Left kidney (tissue), 2 donors: ENCODE measurements around the gene RPS15. TPM values are rescaled to one million over a fixed set of nuclear protein-coding genes. Genes with fewer than 3 reads are reported as not detected.

Experiments
- DNase-seq: peaks from one replicate; pipeline ENCODE4 v3.0.0-alpha.2; 2013
- polyA plus RNA-seq: library from polyadenylated mRNA; unstranded; fragments of 120-200 nt; gene quantifications from one replicate; pipeline ENCODE4 v1.2.1, GENCODE V29; 2013; ENCODE audit not compliant: insufficient read length

The RPS15 gene
- polyA plus RNA-seq, 1 donor: 539 TPM

DNA sequence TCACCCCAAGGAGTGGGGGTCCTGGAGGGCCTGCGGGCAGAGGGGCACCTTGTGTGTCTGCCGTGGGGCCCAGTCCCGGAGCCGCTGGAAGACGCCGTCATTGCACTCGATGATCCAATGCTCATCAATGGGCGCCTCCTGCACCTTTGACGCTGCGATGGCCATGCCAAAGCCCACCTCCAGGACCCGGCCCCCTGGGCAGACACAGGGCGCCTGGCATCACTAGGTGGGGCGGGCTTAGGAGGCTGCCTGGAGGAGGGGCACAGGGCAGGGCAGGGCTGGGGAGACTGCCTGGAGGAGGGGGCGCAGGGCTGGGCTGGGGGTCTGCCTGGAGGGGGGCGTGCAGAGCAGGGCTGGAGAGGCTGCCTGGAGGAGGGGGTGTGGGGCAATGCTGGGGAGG is 38.5 kb upstream of the RPS15 start:
- DNase-seq: no peak

- no peak for DNase-seq
Observed at GRCh38 chr19:1400281-1401137, 37.7 kb upstream of the RPS15 start.

- DNase-seq: no peak
Observed at GRCh38 chr19:1401138-1401888, 36.9 kb upstream of the RPS15 start, which contains the start of gene GAMT. TSS of gene GAMT (minus strand) at chr19:1401542. CDS start at chr19:1401476, 66 bp downstream.

- DNase-seq: no peak
Observed at GRCh38 chr19:1401889-1402217, 36.3 kb upstream of the RPS15 start.

DNA sequence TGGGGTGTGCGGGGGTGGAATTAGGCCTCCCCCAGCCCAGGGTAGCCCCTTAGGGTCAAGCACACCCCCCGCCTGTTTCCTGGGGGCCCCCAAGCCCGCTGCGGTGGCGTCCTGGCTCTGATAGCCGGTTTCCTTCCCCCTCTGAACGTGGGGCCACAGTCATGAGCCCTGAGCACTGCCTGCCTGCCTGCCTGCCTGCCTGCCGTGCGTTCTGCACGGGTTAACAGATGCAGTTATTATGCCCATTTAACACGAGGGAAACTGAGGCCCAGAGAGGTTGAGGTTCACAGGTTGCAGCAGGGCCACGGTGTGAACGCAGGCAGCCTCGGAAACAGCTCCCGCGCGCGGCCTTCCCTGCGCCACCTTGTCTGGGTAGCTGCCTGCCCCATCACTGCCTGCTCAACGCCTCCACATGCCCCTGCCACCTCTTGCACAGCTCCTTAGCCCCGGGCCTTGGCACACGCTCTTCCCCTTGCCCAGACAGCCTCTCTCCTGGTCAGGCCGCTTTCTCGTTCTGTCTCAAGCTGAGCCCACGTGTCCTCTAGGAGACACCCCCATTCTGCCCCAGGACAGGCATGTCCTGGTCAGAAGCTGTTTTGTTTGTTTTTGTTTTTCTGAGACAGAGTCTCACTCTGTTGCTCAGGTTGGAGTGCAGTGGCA is 35.7 kb upstream of the RPS15 start:
- DNase-seq: no peak

GRCh38 chr19:1406774-1407527 is 31.2 kb upstream of the RPS15 start:
- peak; percentile 98 for DNase-seq

GRCh38 chr19:1407528-1408299 is 30.5 kb upstream of the RPS15 start, which contains the start of gene DAZAP1:
TSS of gene DAZAP1 (plus strand) at chr19:1407586. CDS start at chr19:1407774, 188 bp downstream.
- no peak for DNase-seq

DNA sequence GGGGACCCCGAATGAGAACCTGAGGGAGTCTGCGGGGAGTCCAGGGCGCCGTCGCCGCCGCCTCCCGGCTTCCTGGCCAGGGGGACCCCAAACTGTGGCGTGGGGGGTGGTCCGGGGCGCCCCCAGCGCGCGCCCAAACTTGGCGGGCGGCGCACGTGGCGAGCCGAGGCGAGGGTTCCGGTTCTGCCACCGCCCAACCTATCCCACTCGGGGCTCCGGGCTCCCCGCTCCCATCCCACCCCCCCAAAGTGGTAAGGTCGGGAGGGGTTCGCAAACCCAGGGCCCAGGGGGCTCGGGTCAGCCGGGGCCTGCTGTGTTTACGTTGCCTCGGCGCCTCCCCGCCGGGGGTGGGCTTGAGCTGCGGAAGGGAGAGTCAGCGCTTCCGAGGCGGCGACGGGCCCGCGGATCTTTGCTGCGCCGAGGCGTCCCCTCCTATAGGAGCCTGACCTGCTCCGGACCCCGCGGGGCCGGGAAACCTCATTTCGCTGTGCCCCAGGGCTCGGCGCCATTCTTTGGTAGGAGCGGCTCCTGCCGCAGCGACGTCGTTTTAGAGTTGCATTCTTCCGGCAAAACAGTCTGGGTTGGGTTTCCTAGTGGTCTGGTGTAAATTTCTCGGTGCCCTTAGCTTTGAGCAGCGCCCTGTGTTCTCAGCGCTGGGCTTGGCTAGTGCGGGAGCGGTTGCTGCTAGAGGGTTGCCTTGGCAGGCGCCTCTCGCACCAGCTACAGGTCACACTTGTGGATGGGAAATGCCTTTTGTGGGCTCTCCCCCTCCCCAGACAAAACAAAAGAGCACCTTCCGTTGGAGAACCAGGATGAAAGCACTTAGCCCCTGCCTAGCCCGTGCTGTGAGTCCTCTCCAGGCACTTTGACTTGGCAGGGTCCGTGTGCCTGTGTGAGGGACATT is 29.6 kb upstream of the RPS15 start:
- DNase-seq: no peak

DNA sequence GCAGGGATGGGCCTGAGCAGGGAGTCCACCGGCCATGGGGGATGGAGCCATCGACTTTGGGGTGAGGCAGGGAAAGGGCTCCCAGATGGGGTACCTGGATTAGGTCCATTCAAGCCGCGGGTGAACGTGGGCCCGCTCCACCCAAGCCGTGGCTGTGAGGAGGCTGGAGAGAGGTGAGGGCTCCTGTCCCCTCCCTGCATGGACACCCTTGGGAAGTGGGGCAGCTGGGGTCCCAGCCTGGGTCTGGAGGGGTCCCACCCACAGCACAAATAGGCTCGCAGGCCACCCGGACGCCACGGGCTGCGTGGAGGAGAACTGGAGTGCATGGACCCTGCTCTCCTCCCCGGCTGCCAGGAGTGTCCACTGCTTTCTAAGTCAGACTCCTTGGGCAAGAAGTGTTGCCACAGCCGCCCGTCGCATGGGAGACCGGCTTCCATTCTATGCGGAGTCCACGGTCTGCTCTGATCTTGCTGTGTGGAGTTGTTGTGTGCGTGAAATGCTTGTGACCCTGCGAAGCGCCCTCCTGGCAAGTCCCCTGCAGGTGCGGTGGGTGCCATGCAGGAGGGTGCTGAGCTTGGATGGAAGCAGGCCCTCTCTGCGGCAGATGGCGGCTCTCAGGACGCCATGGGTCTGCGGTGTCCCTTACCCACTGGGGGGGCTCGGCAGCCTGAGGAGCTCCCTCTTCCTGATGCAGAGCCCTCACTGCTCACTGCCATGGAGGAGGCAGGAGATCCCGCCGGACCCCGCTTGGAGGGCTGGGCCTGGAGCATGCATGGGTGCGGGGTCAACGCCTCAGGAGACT is 28.8 kb upstream of the RPS15 start:
- DNase-seq: no peak

GRCh38 chr19:1410136-1410786 is 27.9 kb upstream of the RPS15 start:
- DNase-seq: no peak

GRCh38 chr19:1410789-1411188 is 27.4 kb upstream of the RPS15 start:
- DNase-seq: no peak

DNA sequence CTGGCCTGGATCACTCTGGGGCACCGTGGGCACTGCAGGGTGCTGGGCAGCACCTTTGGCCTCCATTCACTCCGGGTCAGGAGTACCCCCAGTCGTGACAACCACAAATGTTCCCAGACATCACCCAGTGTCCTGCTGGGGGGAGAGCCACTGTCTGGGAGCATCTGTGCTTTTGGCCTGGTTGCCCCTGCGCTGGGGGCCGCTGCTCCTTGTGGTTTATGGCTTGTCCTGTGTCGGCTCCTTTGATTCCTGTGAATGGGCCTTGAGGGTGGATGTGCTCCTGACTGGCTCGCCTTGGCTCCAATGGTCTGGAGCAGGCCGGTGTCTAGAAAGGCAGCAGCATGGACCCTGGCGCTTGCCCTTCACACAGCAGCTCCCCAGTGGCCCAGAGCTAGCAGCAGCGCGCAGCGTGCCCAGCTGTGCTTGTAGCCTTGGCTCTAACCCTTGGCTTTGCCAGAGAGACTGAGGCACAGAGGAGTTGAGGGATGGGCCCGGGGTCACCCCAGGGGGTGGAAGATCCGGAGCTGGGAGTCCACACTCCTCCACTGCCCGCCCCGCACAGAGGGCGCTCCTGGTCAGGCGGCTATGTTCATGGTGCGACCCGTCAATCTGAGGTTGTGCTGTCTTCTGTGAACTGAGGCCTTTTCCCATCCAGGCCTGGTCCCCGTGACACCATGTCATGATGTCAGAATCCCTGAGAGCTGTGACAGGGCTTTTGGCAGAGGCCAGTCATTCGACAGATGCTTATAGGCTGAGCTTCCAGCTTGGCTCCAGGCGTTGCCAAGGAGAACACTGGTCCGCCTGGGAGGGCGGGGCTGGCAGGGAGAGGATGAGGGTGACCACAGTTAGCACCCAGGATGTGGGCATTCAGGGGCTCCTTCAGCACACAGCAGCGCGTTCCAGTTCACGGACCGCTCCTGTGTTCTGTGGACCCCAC is 26.7 kb upstream of the RPS15 start:
- DNase-seq: no peak

GRCh38 chr19:1412323-1412923 is 25.8 kb upstream of the RPS15 start:
- DNase-seq: no peak

DNA sequence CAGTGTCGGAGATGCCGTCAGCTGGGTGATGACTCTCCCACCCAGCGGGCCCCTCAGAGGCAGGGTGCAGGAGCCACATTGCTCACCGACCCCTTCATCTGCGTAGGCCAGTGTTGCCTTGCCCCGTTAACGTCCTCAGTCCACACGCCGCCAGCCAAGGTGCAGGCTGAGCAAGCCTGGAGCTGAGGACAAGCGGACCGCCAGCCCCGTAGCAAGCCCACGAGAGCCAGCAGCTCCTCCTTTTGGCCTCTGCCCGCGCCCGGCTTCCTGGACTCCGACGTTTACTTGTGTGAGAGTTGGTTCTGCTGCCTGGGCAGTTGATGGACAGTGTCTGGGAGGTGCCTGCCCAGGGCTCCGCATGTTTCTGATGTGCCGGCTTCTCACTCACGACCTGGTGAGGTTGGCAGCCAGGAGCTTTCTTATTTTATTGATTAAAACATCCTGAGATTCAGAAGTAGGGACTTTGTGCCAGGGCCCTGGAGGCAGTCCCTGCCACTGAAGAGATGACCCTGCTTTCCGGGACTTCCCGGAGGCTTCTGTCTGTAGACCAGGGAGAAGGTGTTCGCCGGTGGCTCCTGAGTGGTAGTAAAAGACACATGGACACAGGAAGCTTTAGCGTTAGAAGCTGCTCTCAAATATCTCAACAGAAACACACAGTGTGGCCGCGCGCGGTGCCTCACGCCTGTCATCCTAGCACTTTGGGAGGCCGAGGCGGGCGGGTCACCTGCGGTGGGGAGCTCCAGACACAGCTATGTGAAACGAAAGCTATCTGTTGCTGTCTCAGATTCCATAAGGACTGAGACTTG is 25.0 kb upstream of the RPS15 start:
- no peak for DNase-seq

DNA sequence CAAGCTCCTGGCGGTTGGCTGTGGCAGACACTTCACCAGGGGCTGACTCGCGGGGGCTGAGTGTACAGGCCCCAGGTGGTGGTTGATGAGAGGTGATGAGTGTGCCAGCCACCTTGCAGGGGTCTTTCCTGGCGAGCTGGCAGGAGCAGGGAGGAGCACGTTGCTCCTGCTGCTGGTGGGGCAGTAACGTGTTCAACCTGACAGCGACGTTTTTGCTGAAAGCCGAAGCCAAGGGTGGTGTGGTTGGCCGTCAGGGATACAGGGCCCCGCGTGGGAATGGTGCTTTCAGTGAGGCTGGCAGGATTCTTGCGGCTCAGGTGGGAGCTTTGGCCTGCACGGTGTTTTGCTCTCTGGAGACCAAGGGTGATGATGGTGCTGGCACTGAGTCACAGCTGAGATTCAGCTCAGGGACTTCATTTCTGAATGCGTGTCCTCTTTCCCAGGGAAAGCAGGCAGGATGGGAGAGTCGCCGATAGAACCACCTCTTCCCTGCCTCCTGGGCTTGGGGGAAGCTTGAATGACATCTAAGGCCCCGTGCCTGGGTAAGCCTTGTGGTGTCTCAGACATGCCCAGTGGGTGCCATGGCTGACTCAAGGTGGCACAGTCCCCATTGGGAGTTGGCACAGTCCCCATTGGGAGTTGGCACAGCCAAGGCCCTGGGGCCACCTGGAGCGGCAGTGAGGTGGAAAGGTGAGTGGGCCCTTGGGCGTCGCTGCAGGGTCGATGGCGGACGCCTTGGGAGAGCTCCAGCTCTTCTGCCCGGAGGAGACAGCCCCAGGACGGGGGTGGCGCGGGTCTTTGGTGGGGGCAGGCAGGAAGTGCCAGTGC is 22.0 kb upstream of the RPS15 start:
- DNase-seq: no peak
